HEK293T (cell line): Measurements from ENCODE around the gene PTBP1.

Experiments
- CTCF ChIA-PET: fragments of 350-600 bp; formaldehyde crosslinking; extraction: SDS; loops from one replicate; lab custom pipeline; 2021; ENCODE audit warnings: antibody characterized with exemption, inconsistent platforms; lab: Yijun Ruan, JAX
- POLR2A ChIA-PET: fragments of 350-600 bp; formaldehyde crosslinking; extraction: SDS; loops from one replicate; lab custom pipeline; 2020; ENCODE audit warnings: antibody characterized with exemption, inconsistent platforms; lab: Yijun Ruan, JAX
- DNase-seq: peaks from one replicate; pipeline ENCODE4 v3.0.0; 2012; ENCODE audit warnings: mixed read lengths; ENCODE audit errors: extremely low spot score
- ARNT ChIP-seq: fragments of 450-650 bp; IDR thresholded peaks from 2 replicates; pipeline ENCODE4 v1.6.1; 2017; ENCODE audit warnings: mild to moderate bottlenecking
- BHLHE40 ChIP-seq: fragments of 450-650 bp; IDR thresholded peaks from 2 replicates; pipeline ENCODE4 v1.6.1; 2016; ENCODE audit warnings: mild to moderate bottlenecking, moderate library complexity, borderline replicate concordance
- ELF4 ChIP-seq: fragments of 450-650 bp; IDR thresholded peaks from 2 replicates; pipeline ENCODE4 v1.6.1; 2017; ENCODE audit warnings: antibody characterized with exemption
- FOXA1 ChIP-seq: fragments of 450-650 bp; IDR thresholded peaks from 2 replicates; pipeline ENCODE4 v1.6.1; 2016; ENCODE audit warnings: mild to moderate bottlenecking
- FOXM1 ChIP-seq: fragments of 450-650 bp; IDR thresholded peaks from 2 replicates; pipeline ENCODE4 v1.6.1; 2017; ENCODE audit warnings: mild to moderate bottlenecking, borderline replicate concordance
- HDGF ChIP-seq: fragments of 450-650 bp; IDR thresholded peaks from 2 replicates; pipeline ENCODE4 v1.6.1; 2017; ENCODE audit warnings: antibody characterized with exemption, borderline replicate concordance
- L3MBTL2 ChIP-seq: fragments of 450-650 bp; conservative IDR thresholded peaks from 2 replicates; pipeline ENCODE4 v1.6.1; 2016; ENCODE audit warnings: mild to moderate bottlenecking
- LEF1 ChIP-seq: fragments of 450-650 bp; IDR thresholded peaks from 2 replicates; pipeline ENCODE4 v1.6.1; 2017; ENCODE audit warnings: mild to moderate bottlenecking, borderline replicate concordance
- NFRKB ChIP-seq: fragments of 450-650 bp; IDR thresholded peaks from 2 replicates; pipeline ENCODE4 v1.6.1; 2016; ENCODE audit warnings: mild to moderate bottlenecking, moderate library complexity
- PKNOX1 ChIP-seq: fragments of 450-650 bp; IDR thresholded peaks from 2 replicates; pipeline ENCODE4 v1.6.1; 2016
- SP1 ChIP-seq: fragments of 450-650 bp; IDR thresholded peaks from 2 replicates; pipeline ENCODE4 v1.6.1; 2017
- SUZ12 ChIP-seq: fragments of 450-650 bp; IDR thresholded peaks from 2 replicates; pipeline ENCODE4 v1.6.1; 2016; ENCODE audit warnings: mild to moderate bottlenecking
- TARDBP ChIP-seq: fragments of 450-650 bp; IDR thresholded peaks from 2 replicates; pipeline ENCODE4 v1.6.1; 2016
- ZNF384 ChIP-seq: fragments of 450-650 bp; IDR thresholded peaks from 2 replicates; pipeline ENCODE4 v1.6.1; 2016

Gene PTBP1

GRCh38 chr19:796692-797527 lies at the start of gene PTBP1:
TSS of gene PTBP1 (plus strand) at chr19:797452. CDS start at chr19:797498, 46 bp downstream.
- peak; percentile 95 for DNase-seq
- ChIA-PET CTCF (no interaction called here), POLR2A (interaction anchor here (0.6 to 1.0 kb wide), 3 partner anchors 19 to 52 kb away, joined by 3 read pairs; partner anchors contain the start of gene AZU1)
- TF ChIP-seq L3MBTL2: peak; percentile 64
- 0 out of 2 replicates have a peak, but pooled peaks have one; percentile 73 for TF ChIP-seq HDGF
- peak; percentile 97 for TF ChIP-seq PKNOX1
- peak; percentile 97 for TF ChIP-seq ELF4
- TF ChIP-seq BHLHE40: no peak

- TF ChIP-seq ZNF384 (no peak), BHLHE40 (no peak), NFRKB (no peak), L3MBTL2 (no peak), ELF4 (no peak), FOXM1 (no peak), PKNOX1 (no peak), TARDBP (no peak), ARNT (no peak), FOXA1 (no peak), SP1 (no peak)
- no peak for DNase-seq
- CTCF ChIA-PET: no interaction called here
- POLR2A ChIA-PET: no interaction called here
These were observed 49.0 kb upstream of the PTBP1 start for GRCh38 chr19:748274-748598.

GRCh38 chr19:749811-750210 lies 47.4 kb upstream of the PTBP1 start:
- ChIA-PET POLR2A (no interaction called here), CTCF (no interaction called here)
- TF ChIP-seq ARNT (no peak), PKNOX1 (no peak)
- no peak for DNase-seq

- POLR2A ChIA-PET: no interaction called here
- CTCF ChIA-PET: no interaction called here
- no peak for TF ChIP-seq LEF1
- TF ChIP-seq SP1: no peak
- TF ChIP-seq HDGF: no peak
- no peak for TF ChIP-seq NFRKB
- TF ChIP-seq PKNOX1: no peak
- TF ChIP-seq L3MBTL2: no peak
- TF ChIP-seq FOXA1: no peak
- TF ChIP-seq ARNT: no peak
- TF ChIP-seq TARDBP: no peak
- TF ChIP-seq FOXM1: no peak
- TF ChIP-seq ZNF384: no peak
- no peak for TF ChIP-seq BHLHE40
- no peak for TF ChIP-seq ELF4
- TF ChIP-seq SUZ12: no peak
- no peak for DNase-seq
These were observed 46.4 kb upstream of the PTBP1 start, which contains the start of gene MISP for GRCh38 chr19:750640-751423. TSS of gene MISP (plus strand) at chr19:751112. CDS start at chr19:756947, 5,835 bp downstream.

- POLR2A ChIA-PET: no interaction called here
- CTCF ChIA-PET: interaction anchor here (0.7 kb wide), 1 partner anchor 27 kb away, joined by 3 read pairs; no protein-coding TSS in a partner anchor
- TF ChIP-seq NFRKB (no peak), ZNF384 (no peak), ARNT (no peak), HDGF (no peak)
- no peak for DNase-seq
These were observed 45.5 kb upstream of the PTBP1 start for GRCh38 chr19:751501-752341.
